ENCODE results near the gene ACTBL2.

DNA sequence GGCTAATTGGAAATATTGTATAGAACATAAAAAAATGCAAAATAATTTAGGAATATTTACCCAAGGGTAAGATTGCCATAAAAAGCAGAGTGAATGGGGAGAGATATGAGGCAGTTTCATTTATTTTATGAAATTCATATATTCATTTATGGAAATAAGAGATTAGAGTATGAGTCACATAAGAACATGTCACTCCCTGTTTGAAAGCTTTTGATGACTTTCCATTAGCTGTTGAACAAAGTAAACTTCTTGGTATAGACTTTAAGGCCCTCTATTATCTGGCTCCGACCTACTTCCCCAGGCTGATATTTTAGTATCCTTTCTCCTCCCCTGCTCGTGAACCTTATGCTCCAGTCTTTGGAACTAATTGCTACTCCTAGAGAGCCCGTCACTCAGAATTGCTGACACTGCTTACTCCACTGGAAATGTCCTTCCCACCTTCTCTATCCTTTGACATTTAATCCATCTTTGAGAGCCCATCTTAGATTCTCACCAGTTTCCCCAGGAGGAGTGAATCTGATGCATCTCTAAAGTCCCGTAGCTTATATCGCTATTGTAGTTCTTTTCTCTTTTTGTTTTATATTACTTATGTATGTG, 8.9 kb upstream of the ACTBL2 start:
- TF ChIP-seq, protein P1, sequence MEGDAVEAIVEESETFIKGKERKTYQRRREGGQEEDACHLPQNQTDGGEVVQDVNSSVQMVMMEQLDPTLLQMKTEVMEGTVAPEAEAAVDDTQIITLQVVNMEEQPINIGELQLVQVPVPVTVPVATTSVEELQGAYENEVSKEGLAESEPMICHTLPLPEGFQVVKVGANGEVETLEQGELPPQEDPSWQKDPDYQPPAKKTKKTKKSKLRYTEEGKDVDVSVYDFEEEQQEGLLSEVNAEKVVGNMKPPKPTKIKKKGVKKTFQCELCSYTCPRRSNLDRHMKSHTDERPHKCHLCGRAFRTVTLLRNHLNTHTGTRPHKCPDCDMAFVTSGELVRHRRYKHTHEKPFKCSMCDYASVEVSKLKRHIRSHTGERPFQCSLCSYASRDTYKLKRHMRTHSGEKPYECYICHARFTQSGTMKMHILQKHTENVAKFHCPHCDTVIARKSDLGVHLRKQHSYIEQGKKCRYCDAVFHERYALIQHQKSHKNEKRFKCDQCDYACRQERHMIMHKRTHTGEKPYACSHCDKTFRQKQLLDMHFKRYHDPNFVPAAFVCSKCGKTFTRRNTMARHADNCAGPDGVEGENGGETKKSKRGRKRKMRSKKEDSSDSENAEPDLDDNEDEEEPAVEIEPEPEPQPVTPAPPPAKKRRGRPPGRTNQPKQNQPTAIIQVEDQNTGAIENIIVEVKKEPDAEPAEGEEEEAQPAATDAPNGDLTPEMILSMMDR (conservative IDR thresholded peaks at IDR 0.05; ENCODE audit: low read depth, low read length), result no peak
- TF ChIP-seq EZH2 (IDR thresholded peaks at IDR 0.05; ENCODE audit: borderline replicate concordance, low read depth, low read length, poor library complexity, severe bottlenecking), result no peak

Data from A673 (cell line).